RWPE1 (cell line): Measurements from ENCODE around the gene ZCCHC14.

Source experiments
- CTCF ChIA-PET: fragments of 350-600 bp; sonication (Branson Sonifier 250); formaldehyde crosslinking; extraction: SDS; loops from one replicate; lab custom pipeline; 2021; lab: Yijun Ruan, JAX
- POLR2A ChIA-PET: fragments of 400-600 bp; formaldehyde crosslinking; extraction: SDS; loops from one replicate; lab custom pipeline; 2020; ENCODE audit warnings: antibody characterized with exemption; ENCODE audit not compliant: low non-redundant PET; lab: Yijun Ruan, JAX
- DNase-seq: peaks from one replicate; pipeline ENCODE4 v3.0.0; 2012; ENCODE audit warnings: low spot score
- H3K27ac ChIP-seq: fragments of 450-650 bp; 2 replicates; pipeline ENCODE4 v1.5.1; 2017
- TF ChIP-seq, protein P1 (sequence below): fragments of 450-650 bp; conservative IDR thresholded peaks from 2 replicates; pipeline ENCODE4 v1.5.1; 2017; ENCODE audit warnings: low read depth, mild to moderate bottlenecking

The ZCCHC14 gene

GRCh38 chr16:87411375-87412271, 81.2 kb downstream of the ZCCHC14 start:
- H3K27ac ChIP-seq, result no peak overlapping the region
- ChIA-PET CTCF (no interaction called here), POLR2A (no interaction called here)
- TF ChIP-seq, protein P1, sequence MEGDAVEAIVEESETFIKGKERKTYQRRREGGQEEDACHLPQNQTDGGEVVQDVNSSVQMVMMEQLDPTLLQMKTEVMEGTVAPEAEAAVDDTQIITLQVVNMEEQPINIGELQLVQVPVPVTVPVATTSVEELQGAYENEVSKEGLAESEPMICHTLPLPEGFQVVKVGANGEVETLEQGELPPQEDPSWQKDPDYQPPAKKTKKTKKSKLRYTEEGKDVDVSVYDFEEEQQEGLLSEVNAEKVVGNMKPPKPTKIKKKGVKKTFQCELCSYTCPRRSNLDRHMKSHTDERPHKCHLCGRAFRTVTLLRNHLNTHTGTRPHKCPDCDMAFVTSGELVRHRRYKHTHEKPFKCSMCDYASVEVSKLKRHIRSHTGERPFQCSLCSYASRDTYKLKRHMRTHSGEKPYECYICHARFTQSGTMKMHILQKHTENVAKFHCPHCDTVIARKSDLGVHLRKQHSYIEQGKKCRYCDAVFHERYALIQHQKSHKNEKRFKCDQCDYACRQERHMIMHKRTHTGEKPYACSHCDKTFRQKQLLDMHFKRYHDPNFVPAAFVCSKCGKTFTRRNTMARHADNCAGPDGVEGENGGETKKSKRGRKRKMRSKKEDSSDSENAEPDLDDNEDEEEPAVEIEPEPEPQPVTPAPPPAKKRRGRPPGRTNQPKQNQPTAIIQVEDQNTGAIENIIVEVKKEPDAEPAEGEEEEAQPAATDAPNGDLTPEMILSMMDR, result no peak
- DNase-seq, result no peak

DNA sequence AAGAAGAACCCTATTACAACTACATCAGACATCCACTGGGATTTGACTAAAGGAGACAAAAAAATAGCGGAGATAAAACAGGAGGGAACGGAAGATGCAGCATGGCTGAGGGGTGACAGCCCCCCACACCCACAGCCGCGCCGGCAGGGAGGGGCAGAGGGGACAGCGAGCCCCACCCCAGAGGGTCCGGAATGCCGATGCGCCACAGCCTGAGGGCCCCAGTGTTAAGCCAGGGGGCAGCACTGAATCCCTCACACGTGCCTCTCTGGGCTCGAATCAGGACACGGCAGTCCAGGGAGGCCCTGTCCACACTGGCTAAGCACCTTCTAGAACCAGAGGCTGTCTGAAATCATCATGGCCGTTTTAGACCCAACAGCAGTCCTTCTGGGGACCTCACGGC, 81.9 kb downstream of the ZCCHC14 start:
- ChIA-PET POLR2A (no interaction called here), CTCF (no interaction called here)

GRCh38 chr16:87410530-87410929, 82.3 kb downstream of the ZCCHC14 start:
- CTCF ChIA-PET, result interaction anchor here (0.6 to 0.9 kb wide), 2 partner anchors 16 to 49 kb away, joined by 3 to 4 read pairs; no protein-coding TSS in a partner anchor
- DNase-seq, result no peak
- POLR2A ChIA-PET, result no interaction called here
- TF ChIP-seq, protein P1, result no peak
- H3K27ac ChIP-seq, result peak overlapping the region; percentile 29; the same call in 1 of the 2 replicates

More for the DNA sequence above, 81.9 kb downstream of the ZCCHC14 start:
- no peak for DNase-seq
- H3K27ac ChIP-seq, result no peak overlapping the region; the same call in 1 of the 2 replicates
- TF ChIP-seq, protein P1, result no peak

DNA sequence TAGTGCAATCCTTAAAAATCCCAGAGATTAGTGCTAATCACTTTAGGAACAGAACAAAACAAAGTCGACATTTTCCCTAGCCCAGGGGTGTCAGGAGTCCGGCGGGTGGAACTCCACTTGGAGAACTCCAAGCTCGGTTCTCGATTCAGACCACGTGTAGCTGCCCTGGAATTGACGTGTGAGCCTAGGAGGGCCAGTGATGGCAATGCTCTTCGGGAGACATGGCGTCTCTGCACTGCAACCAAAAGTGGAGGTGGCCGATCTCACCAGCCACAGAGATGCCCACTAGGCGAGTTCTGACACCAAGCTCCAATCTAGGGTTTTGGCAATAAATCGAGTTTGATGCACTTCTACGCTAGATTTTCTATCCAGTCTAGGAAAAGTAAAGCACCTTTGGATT, 83.0 kb downstream of the ZCCHC14 start:
- H3K27ac ChIP-seq, result no peak overlapping the region
- TF ChIP-seq, protein P1, result no peak
- ChIA-PET POLR2A (no interaction called here), CTCF (interaction anchor here (0.6 to 0.9 kb wide), 2 partner anchors 15 to 50 kb away, joined by 3 to 4 read pairs; no protein-coding TSS in a partner anchor)
- no peak for DNase-seq

DNA sequence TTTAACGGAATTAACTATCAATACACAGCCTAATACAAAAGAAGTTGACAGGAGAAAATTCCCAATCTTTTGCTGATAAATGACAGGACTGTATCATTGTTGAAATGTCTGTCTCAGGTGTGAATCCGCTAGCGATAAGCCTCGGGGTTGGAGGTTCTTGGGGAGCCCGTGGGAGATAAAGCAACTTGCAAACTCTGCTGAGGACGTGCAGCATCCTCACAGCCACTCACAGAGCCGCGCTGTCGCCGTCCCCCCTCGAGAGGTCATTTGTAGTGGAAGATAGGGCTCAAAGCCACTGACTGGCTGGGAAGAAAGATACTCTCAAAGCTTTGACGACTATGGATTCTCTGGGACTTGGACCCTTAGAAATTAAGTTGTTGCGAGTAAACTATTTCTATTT, 83.7 kb downstream of the ZCCHC14 start:
- no peak for DNase-seq
- POLR2A ChIA-PET, result no interaction called here
- TF ChIP-seq, protein P1, result no peak
- no peak overlapping the region for H3K27ac ChIP-seq
- CTCF ChIA-PET, result no interaction called here

GRCh38 chr16:87407511-87408112, 85.2 kb downstream of the ZCCHC14 start:
- peak; percentile 76 for DNase-seq
- peak overlapping the region; percentile 79 for H3K27ac ChIP-seq
- ChIA-PET POLR2A (no interaction called here), CTCF (interaction anchor here (0.8 kb wide), 1 partner anchor 14 kb away, joined by 3 read pairs; no protein-coding TSS in a partner anchor)
- TF ChIP-seq, protein P1, result no peak
